Astrocyte of the hippocampus (primary cell): ENCODE data around the gene SELENOM.
"Not testable (repeated sequence)": the region's sequence is repeated elsewhere in the genome, so short reads cannot be mapped to it uniquely, and the experiment has no call there.

ENCODE experiments used
- DNase-seq: peaks from one replicate; pipeline ENCODE4 v3.0.0; 2011; ENCODE audit warnings: low read depth, low spot score

SELENOM gene

GRCh38 chr22:31133911-31134310 lies 26.5 kb upstream of the SELENOM start:
- DNase-seq, result no peak

- DNase-seq, result no peak
These were observed 23.5 kb upstream of the SELENOM start for GRCh38 chr22:31130873-31131272.

GRCh38 chr22:31128156-31128555 lies 20.8 kb upstream of the SELENOM start:
- no peak for DNase-seq

GRCh38 chr22:31127181-31127772 lies 19.9 kb upstream of the SELENOM start:
- DNase-seq, result no peak

DNA sequence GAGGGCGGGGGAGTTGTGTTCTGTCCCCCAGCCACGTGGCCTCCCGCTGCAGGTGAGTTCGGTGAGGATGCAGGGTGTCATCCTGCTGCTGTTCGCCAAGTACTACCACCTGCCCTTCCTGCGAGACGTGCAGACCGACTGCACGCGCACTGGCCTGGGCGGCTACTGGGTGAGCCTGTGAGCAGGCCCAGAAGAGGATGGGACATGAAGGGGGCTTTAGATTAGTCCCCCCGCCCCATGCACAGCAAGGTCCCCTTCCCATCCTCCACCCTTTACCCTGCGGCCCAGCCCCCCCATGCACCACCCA lies 19.5 kb upstream of the SELENOM start:
- DNase-seq, result no peak

GRCh38 chr22:31126128-31126868 lies 18.9 kb upstream of the SELENOM start:
- DNase-seq, result no peak

- DNase-seq, result no peak
These were observed 18.3 kb upstream of the SELENOM start for GRCh38 chr22:31125521-31126117.

DNA sequence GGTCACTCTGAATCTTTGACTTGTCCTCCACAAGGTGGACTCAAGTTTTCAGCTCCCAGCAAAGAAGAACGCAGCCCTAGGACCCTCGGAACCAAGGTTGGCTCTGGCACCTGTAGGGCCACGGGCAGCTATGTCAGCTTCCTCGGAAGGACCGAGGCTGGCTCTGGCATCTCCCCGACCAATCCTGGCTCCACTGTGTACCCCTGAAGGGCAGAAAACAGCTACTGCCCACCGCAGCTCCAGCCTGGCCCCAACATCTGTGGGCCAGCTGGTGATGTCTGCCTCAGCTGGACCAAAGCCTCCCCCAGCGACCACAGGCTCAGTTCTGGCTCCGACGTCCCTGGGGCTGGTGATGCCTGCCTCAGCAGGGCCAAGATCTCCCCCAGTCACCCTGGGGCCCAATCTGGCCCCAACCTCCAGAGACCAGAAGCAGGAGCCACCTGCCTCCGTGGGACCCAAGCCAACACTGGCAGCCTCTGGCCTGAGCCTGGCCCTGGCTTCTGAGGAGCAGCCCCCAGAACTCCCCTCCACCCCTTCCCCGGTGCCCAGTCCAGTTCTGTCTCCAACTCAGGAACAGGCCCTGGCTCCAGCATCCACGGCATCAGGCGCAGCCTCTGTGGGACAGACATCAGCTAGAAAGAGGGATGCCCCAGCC lies 17.6 kb upstream of the SELENOM start:
- DNase-seq, result no peak

GRCh38 chr22:31124290-31124689 lies 16.9 kb upstream of the SELENOM start:
- DNase-seq, result no peak

GRCh38 chr22:31123292-31123602 lies 15.9 kb upstream of the SELENOM start:
- DNase-seq, result no peak

GRCh38 chr22:31122532-31123291 lies 15.3 kb upstream of the SELENOM start, which contains the start of gene INPP5J:
INPP5J (plus strand) TSS chr22:31122966; CDS start chr22:31123015, 49 bp downstream.
- DNase-seq, result peak; percentile 81

GRCh38 chr22:31122196-31122531 lies 14.8 kb upstream of the SELENOM start:
- no peak for DNase-seq

DNA sequence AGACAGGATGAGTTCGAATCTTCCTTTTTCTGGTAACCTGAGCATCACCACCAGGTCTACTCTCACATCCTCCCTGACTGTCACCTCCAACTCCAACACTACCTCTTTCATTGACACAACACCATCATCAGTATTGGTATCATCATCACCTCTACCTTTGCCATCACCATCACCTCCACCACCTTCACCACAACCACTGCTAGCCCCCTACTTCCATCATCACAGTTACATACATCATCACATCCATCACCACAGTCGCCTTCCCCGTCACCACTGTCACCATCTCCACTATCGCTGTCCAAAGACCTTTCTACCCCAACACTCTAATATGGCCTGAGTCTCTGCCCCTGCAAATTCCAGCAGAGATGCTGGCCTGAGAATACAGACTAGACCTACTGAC lies 14.0 kb upstream of the SELENOM start:
- no peak for DNase-seq

- DNase-seq, result no peak
These were observed 13.3 kb upstream of the SELENOM start for GRCh38 chr22:31120642-31121041.

- DNase-seq, result no peak
These were observed 12.9 kb upstream of the SELENOM start for GRCh38 chr22:31120230-31120629.

DNA sequence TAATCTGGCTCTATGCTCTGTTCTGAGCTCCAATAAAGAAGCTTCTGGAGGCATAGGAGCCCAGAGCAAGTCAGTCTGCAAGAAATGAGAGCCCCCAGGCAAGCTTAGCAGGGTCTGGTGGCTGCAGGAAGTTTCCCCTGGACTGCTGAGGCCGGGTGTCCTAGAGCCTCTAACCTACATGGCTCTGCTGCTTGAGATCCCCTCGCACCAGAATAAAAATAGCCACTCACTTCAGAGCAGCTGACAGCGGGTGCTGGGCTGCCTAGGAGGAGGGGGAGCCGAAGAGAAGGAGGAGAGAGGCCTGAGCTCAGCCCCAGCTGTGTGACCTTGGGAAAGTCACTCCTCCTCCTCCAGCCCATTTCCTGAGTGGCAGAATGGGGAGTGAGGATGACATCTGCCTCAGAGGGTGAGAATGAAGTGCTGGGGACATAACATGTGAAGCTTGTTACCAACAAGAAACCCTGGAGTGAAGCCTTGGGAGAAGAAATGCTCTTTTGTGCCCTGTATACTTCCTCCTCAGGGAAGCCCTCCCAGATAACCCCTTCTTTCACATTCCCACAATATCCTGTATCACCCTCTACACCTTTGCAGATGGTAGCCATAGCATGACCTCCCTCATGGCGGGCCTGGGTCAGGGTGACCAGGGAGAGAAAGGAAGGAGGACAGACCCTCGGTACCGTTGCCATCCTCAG lies 11.8 kb upstream of the SELENOM start:
- no peak for DNase-seq

DNA sequence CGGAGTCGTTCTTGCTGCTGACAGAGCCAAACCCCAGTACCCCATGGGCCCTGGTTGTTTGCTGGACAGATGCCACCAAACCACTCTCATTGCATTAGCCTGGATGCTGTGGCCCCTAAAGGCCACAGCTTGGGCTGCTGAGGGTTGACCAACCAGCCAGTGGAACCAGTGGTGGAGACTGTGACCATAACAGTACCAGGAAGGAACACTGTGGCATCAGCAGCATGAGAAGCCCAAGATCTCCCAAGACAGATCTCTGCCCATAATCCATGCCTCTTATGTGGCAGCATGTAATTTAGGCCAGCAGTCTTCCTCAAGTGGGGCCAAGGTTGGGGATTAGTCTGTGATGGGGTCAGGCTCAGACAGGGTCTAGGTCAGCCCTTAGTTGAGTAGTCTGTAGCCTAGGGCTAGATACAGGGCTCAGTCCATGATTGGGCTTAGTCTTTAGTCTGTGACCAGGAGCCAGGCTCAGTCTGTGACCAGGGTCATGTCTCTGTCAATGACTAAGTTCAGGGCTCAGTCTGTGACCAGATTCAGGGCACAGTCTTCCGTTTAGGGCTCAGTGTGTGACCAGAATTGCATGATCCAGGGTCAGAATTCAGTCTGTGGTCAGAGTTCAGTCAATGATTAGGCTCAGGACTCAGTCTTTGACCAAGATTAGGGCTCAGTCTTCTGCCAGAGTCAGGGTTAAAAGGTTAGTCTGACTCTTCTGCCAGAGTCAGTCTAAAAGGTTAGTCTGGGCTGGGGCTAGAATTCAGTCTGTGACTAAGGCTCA lies 10.9 kb upstream of the SELENOM start:
- no peak for DNase-seq

DNA sequence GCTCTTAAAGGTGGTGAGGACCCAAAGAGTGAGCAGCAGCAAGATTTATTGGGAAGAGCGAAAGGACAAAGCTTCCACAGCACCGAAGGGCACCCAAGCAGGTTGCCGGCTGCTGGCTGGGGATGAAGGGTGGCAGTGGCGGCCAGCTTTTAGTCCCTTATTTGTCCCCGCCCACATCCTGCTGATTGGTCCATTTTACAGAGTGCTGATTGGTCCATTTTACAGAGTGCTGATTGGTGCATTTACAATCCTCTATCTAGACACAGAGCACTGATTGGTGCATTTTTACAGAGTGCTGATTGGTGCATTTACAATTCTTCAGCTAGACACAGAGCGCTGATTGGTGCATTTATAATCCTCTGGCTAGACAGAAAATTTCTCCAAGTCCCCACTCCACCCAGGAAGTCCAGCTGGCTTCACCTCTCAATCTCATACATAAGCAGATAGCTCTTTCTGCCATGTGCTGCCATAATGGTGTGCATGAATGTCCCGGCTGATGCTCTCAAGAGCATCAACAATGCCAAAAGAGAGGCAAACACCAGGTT lies 5.3 kb upstream of the SELENOM start:
- not testable (repeated sequence) for DNase-seq

- DNase-seq, result no peak
These were observed 488 bp upstream of the SELENOM start for GRCh38 chr22:31107894-31108218.

DNA sequence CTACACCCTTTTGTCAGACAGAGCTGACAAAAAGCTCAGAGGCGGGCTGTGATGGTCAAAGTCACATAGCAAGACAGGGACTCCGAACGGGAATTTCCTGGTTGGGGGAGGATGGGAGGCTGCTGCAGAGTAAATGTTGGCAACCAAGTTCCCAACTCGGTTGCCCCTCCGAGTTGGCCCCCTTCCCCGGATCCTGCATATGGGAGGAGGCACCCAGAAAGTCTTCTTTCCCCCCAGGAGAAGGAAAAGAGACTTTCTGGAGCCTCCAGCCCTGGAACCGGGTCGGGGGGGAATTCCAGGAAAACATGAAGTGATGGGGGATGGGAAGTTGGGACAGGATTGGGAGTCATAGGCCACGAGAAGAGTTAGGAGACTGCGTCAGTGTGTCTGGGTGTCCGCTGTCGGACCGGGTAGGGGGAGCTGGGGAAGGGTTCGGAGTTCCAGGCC lies 614 bp downstream of the SELENOM start:
- no peak for DNase-seq
